ENCODE measurements around the gene SFMBT1.
A peak's percentile ranks its signal among the peaks of the same experiment; 100 is the strongest.
"Not testable (repeated sequence)": the region's sequence is repeated elsewhere in the genome, so short reads cannot be mapped to it uniquely, and the experiment has no call there.

SFMBT1 gene

GRCh38 chr3:53067567-53067966 lies 21.7 kb upstream of the SFMBT1 start:
- Histone ChIP-seq H3K9me3 (replicated peaks in 1 of 11) (no peaks in the 10 kb centered on the region), H4K20me1 (no peaks in the 10 kb centered on the region), H3K27ac (no peak overlapping the region), H3K4me3 (no peak overlapping the region), H3K36me3 (no peaks in the 10 kb centered on the region), H3K4me2 (peak overlapping the region in 9 of 11 experiments; percentile 1 to 62 (median 38); a peak in 14 of 22 replicates), H3K27me3 (no peaks in the 10 kb centered on the region), H3K9ac (no peak overlapping the region), H3K4me1 (peaks cover 10 to 46% (median 31%) of the 10 kb centered on the region in 10 experiments)
- no peak for TF ChIP-seq Cebpa-rat (IDR thresholded peaks at IDR 0.05)

- H3K27me3 ChIP-seq, result no peaks in the 10 kb centered on the region
- no peaks in the 10 kb centered on the region for H3K9me3 ChIP-seq (replicated peaks in 1 of 11)
- H4K20me1 ChIP-seq, result no peaks in the 10 kb centered on the region
- H3K4me1 ChIP-seq, result peaks cover 0 to 31% (median 16%) of the 10 kb centered on the region in 10 experiments; a peak in 14 of 20 replicates
- no peak overlapping the region for H3K9ac ChIP-seq
- TF ChIP-seq Cebpa-rat (IDR thresholded peaks at IDR 0.05), result no peak
- no peak overlapping the region for H3K27ac ChIP-seq
- H3K4me3 ChIP-seq, result no peak overlapping the region
- no peak overlapping the region for H3K4me2 ChIP-seq
- H3K36me3 ChIP-seq, result no peaks in the 10 kb centered on the region
These were observed 20.1 kb upstream of the SFMBT1 start for GRCh38 chr3:53065841-53066480.

- TF ChIP-seq Cebpa-rat (IDR thresholded peaks at IDR 0.05), result no peak
- Histone ChIP-seq H3K27ac (no peak overlapping the region), H3K4me3 (no peak overlapping the region), H3K9me3 (replicated peaks in 1 of 11) (no peaks in the 10 kb centered on the region), H4K20me1 (no peaks in the 10 kb centered on the region), H3K4me2 (no peak overlapping the region), H3K4me1 (peaks cover 0 to 11% (median 9%) of the 10 kb centered on the region in 10 experiments; a peak in 14 of 20 replicates), H3K27me3 (no peaks in the 10 kb centered on the region), H3K9ac (no peak overlapping the region), H3K36me3 (no peaks in the 10 kb centered on the region)
These were observed 17.0 kb upstream of the SFMBT1 start for GRCh38 chr3:53062905-53063304.

GRCh38 chr3:53056442-53056841 lies 10.6 kb upstream of the SFMBT1 start:
- no peak overlapping the region for H3K27ac ChIP-seq
- H4K20me1 ChIP-seq, result no peaks in the 10 kb centered on the region
- H3K9me3 ChIP-seq (replicated peaks in 1 of 11), result no peaks in the 10 kb centered on the region
- TF ChIP-seq Cebpa-rat (IDR thresholded peaks at IDR 0.05), result no peak
- no peak overlapping the region for H3K4me3 ChIP-seq
- no peaks in the 10 kb centered on the region for H3K27me3 ChIP-seq
- H3K4me1 ChIP-seq, result no peaks in the 10 kb centered on the region
- H3K36me3 ChIP-seq, result no peaks in the 10 kb centered on the region
- H3K4me2 ChIP-seq, result no peak overlapping the region
- H3K9ac ChIP-seq, result no peak overlapping the region

- H3K27me3 ChIP-seq; H3K9me3 ChIP-seq (replicated peaks in 1 of 11); H3K4me2 ChIP-seq; H3K9ac ChIP-seq; H4K20me1 ChIP-seq; H3K27ac ChIP-seq; H3K4me1 ChIP-seq; H3K36me3 ChIP-seq; H3K4me3 ChIP-seq: not testable (repeated sequence)
These were observed 8.4 kb upstream of the SFMBT1 start for GRCh38 chr3:53054233-53054632.

- Histone ChIP-seq H3K9me3 (replicated peaks in 1 of 11) (no peaks in the 10 kb centered on the region), H3K36me3 (no peaks in the 10 kb centered on the region), H3K4me1 (peaks cover 0 to 6% (median 1%) of the 10 kb centered on the region in 10 experiments; a peak in 9 of 20 replicates), H3K4me2 (no peak overlapping the region), H4K20me1 (no peaks in the 10 kb centered on the region), H3K4me3 (no peak overlapping the region), H3K27me3 (peaks cover 6 to 12% (median 9%) of the 10 kb centered on the region in 11 experiments; a peak in 20 of 22 replicates), H3K9ac (no peak overlapping the region), H3K27ac (no peak overlapping the region)
- TF ChIP-seq Cebpa-rat (IDR thresholded peaks at IDR 0.05), result no peak
These were observed 6.1 kb upstream of the SFMBT1 start for GRCh38 chr3:53051929-53052328.

GRCh38 chr3:53049987-53050386 lies 4.1 kb upstream of the SFMBT1 start:
- H3K9ac ChIP-seq, result no peak overlapping the region
- no peaks in the 10 kb centered on the region for H3K36me3 ChIP-seq
- no peak overlapping the region for H3K27ac ChIP-seq
- H3K27me3 ChIP-seq, result peaks cover 9 to 26% (median 20%) of the 10 kb centered on the region in 11 experiments; a peak in 20 of 22 replicates
- no peaks in the 10 kb centered on the region for H3K9me3 ChIP-seq (replicated peaks in 1 of 11)
- no peak overlapping the region for H3K4me2 ChIP-seq
- TF ChIP-seq Cebpa-rat (IDR thresholded peaks at IDR 0.05), result no peak
- H4K20me1 ChIP-seq, result peaks cover 0 to under 1% (median 0%) of the 10 kb centered on the region in 11 experiments; a peak in 4 of 22 replicates
- no peak overlapping the region for H3K4me3 ChIP-seq
- peaks cover 0 to 13% (median 6%) of the 10 kb centered on the region in 10 experiments; a peak in 9 of 20 replicates for H3K4me1 ChIP-seq

- TF ChIP-seq Cebpa-rat (IDR thresholded peaks at IDR 0.05), result no peak
- Histone ChIP-seq H3K27ac (peak overlapping the region; percentile 89 to 97 (median 94)), H3K4me3 (peak overlapping the region; percentile 78 to 99 (median 96)), H3K36me3 (no peaks in the 10 kb centered on the region), H4K20me1 (peaks cover 0 to 35% (median 10%) of the 10 kb centered on the region in 11 experiments; a peak in 12 of 22 replicates), H3K9ac (peak overlapping the region; percentile 89 to 97 (median 95)), H3K4me2 (peak overlapping the region; percentile 84 to 95 (median 89)), H3K27me3 (peaks cover 13 to 50% (median 41%) of the 10 kb centered on the region in 11 experiments; a peak in 21 of 22 replicates), H3K9me3 (replicated peaks in 1 of 11) (no peaks in the 10 kb centered on the region), H3K4me1 (peaks cover 10 to 31% (median 21%) of the 10 kb centered on the region in 10 experiments; a peak in 19 of 20 replicates)
These were observed 598 bp upstream of the SFMBT1 start for GRCh38 chr3:53046171-53047170.
